ENCODE measurements around the gene USP34. TPM values are rescaled to one million over a fixed set of nuclear protein-coding genes. Genes with fewer than 3 reads are reported as not detected.
"Not testable (repeated sequence)": the region's sequence is repeated elsewhere in the genome, so short reads cannot be mapped to it uniquely, and the experiment has no call there.

The USP34 gene
- total RNA-seq, 1 donor: 154 TPM

- peak; percentile 30 for DNase-seq (ENCODE audit: low read depth)
- H3K4me3 ChIP-seq (ENCODE audit: low read depth, low read length): no peak overlapping the region
- TF ChIP-seq CTCF (IDR thresholded peaks at IDR 0.05; ENCODE audit: insufficient read depth, low read depth, low read length): no peak
These were observed 319.5 kb downstream of the USP34 start for GRCh38 chr2:61151436-61151835.

DNA sequence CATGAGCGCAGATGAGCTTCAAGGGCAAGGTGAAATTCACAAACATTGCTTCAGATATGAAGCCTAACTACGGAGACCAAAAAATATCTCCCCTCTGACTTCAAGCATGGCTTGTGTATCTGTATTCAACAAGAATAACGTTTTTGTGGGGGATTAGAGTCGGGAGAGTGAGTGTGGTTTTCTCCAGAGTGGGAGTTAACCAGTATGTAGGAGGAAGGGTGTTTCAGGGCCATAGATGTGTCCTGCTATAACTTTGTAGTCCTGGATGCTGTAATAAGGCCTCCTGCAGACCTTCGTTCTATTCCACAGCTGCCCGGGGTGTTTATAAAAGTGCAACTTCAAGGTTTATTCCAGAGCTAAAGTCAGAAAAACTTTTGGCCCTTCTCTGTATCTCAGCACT, 321.8 kb downstream of the USP34 start:
- H3K4me3 ChIP-seq (ENCODE audit: low read depth, low read length): no peak overlapping the region
- no peak for DNase-seq (ENCODE audit: low read depth)
- TF ChIP-seq CTCF (IDR thresholded peaks at IDR 0.05; ENCODE audit: insufficient read depth, low read depth, low read length): no peak

DNA sequence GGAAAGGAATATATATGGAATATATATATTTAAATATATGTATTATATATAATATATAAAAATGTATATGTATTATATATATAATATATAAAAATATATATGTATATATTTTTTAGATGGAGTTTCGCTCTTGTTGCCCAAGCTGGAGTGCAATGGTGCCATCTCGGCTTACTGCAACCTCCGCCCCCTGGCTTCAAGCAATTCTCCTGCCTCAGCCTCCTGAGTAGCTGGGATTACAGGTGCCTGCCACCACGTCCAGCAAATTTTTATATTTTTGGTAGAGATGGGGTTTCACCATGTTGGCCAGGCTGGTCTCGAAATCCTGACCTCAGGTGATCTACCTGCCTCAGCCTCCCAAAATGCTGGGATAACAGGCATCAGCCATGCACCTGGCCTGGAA, 322.8 kb downstream of the USP34 start:
- H3K4me3 ChIP-seq (ENCODE audit: low read depth, low read length): not testable (repeated sequence)

GRCh38 chr2:61145990-61146389, 324.9 kb downstream of the USP34 start:
- H3K4me3 ChIP-seq (ENCODE audit: low read depth, low read length): no peak overlapping the region
- no peak for DNase-seq (ENCODE audit: low read depth)
- TF ChIP-seq CTCF (IDR thresholded peaks at IDR 0.05; ENCODE audit: insufficient read depth, low read depth, low read length): no peak

More for the DNA sequence above, 322.8 kb downstream of the USP34 start:
- DNase-seq (ENCODE audit: low read depth): not testable (repeated sequence)

DNA sequence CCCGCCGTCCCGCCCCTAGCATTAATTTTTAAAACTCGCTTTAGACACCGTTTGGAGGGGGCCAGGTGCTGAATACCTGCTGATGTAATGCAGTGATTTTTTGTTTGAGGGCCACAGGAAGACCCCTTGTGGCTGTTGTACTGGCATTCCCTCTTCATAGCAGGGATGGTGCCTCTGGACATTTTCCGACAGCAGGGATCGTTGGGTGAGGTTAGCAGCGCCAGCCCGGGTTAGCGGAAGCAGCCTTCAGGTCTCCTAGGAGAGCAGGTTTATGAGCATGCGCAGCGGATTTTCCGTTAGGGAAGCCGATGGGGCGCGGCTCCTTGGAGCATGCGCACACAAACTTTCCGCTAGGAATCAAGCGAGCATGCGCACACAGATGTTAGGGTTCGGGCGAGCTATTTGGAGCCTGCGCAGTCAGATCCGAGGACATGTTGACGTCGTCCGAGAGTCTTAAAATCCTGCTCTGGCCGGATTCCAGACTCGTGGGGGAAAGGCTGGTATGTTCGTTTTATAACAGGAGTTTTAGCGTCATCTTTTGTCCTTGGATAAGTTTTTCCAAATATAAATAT, 326.1 kb downstream of the USP34 start:
- peak; percentile 98 for DNase-seq (ENCODE audit: low read depth)
- H3K4me3 ChIP-seq (ENCODE audit: low read depth, low read length): peak overlapping the region; percentile 69
- TF ChIP-seq CTCF (IDR thresholded peaks at IDR 0.05; ENCODE audit: insufficient read depth, low read depth, low read length): peak; percentile 8

- no peak for TF ChIP-seq CTCF (IDR thresholded peaks at IDR 0.05; ENCODE audit: insufficient read depth, low read depth, low read length)
- DNase-seq (ENCODE audit: low read depth): no peak
- no peak overlapping the region for H3K4me3 ChIP-seq (ENCODE audit: low read depth, low read length)
These were observed 329.7 kb downstream of the USP34 start for GRCh38 chr2:61141151-61141550.

- DNase-seq (ENCODE audit: low read depth): no peak
- no peak for TF ChIP-seq CTCF (IDR thresholded peaks at IDR 0.05; ENCODE audit: insufficient read depth, low read depth, low read length)
- no peak overlapping the region for H3K4me3 ChIP-seq (ENCODE audit: low read depth, low read length)
These were observed 332.0 kb downstream of the USP34 start for GRCh38 chr2:61138859-61139258.

Small RNAs within 50 kb of the gene (small RNA-seq; reads per million reads assigned to genes)
- gene SNORA70B: 0.38 reads per million

Other genes starting within 250 kb of the USP34 start
- gene XPO1, start 67.3 kb upstream of the USP34 start, total RNA-seq: 224 and 282 TPM in 2 replicates